ENCODE data around the gene SLCO4A1.

GRCh38 chr20:62688083-62688482 lies 45.8 kb downstream of the SLCO4A1 start:
- TF ChIP-seq, protein P1, sequence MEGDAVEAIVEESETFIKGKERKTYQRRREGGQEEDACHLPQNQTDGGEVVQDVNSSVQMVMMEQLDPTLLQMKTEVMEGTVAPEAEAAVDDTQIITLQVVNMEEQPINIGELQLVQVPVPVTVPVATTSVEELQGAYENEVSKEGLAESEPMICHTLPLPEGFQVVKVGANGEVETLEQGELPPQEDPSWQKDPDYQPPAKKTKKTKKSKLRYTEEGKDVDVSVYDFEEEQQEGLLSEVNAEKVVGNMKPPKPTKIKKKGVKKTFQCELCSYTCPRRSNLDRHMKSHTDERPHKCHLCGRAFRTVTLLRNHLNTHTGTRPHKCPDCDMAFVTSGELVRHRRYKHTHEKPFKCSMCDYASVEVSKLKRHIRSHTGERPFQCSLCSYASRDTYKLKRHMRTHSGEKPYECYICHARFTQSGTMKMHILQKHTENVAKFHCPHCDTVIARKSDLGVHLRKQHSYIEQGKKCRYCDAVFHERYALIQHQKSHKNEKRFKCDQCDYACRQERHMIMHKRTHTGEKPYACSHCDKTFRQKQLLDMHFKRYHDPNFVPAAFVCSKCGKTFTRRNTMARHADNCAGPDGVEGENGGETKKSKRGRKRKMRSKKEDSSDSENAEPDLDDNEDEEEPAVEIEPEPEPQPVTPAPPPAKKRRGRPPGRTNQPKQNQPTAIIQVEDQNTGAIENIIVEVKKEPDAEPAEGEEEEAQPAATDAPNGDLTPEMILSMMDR (IDR thresholded peaks at IDR 0.05) = no peak
- no peak for TF ChIP-seq POLR2A (IDR thresholded peaks at IDR 0.05)

Data from esophagus squamous epithelium (tissue), 4 donors.